OCI-LY3 (cell line): Measurements from ENCODE around the gene GREM1.
A peak's percentile ranks its signal among the peaks of the same experiment; 100 is the strongest.

Experiments
- H2AFZ ChIP-seq: fragments of 200-600, 300-600 bp; shearing (Covaris generic); 2 replicates; pipeline ENCODE4 v1.6.0; 2014; ENCODE audit warnings: antibody characterized with exemption, low read depth, low read length
- H3K27ac ChIP-seq: fragments of 200-600, 300-600 bp; sonication (generic); 2 replicates; pipeline ENCODE4 v1.5.1; 2014; ENCODE audit warnings: mild to moderate bottlenecking, low read length, moderate library complexity, mixed read lengths
- H3K27me3 ChIP-seq: fragments of 200-600, 300-600 bp; sonication (generic); 2 replicates; pipeline ENCODE4 v1.6.1; 2014; ENCODE audit warnings: low read depth, low read length, mixed read lengths
- H3K36me3 ChIP-seq: fragments of 200-600, 300-600 bp; sonication (generic); replicated peaks from 2 replicates; pipeline ENCODE3; 2014; ENCODE audit warnings: low read depth, low read length, mixed read lengths
- H3K4me1 ChIP-seq: fragments of 300-600, 200-600 bp; sonication (generic); 2 replicates; pipeline ENCODE4 v1.6.1; 2014; ENCODE audit warnings: low read length, mixed read lengths
- H3K4me2 ChIP-seq: fragments of 200-600, 300-600 bp; sonication (generic); 2 replicates; pipeline ENCODE4 v1.6.1; 2014; ENCODE audit warnings: low read length, mixed read lengths
- H3K4me3 ChIP-seq: fragments of 300-600, 200-600 bp; sonication (generic); 2 replicates; pipeline ENCODE4 v1.5.1; 2014; ENCODE audit warnings: antibody characterized with exemption, mild to moderate bottlenecking, low read length, moderate library complexity
- H3K79me2 ChIP-seq: fragments of 300-600, 200-600 bp; shearing (Covaris generic); 2 replicates; pipeline ENCODE4 v1.6.1; 2014; ENCODE audit warnings: mild to moderate bottlenecking, low read length, mixed read lengths
- H3K9ac ChIP-seq: fragments of 300-600, 200-600 bp; shearing (Covaris generic); 2 replicates; pipeline ENCODE4 v1.6.0; 2014; ENCODE audit warnings: mild to moderate bottlenecking, low read length, moderate library complexity
- H3K9me3 ChIP-seq: fragments of 200-600, 300-600 bp; shearing (Covaris generic); 2 replicates; pipeline ENCODE4 v1.6.1; 2014; ENCODE audit warnings: low read length, mixed read lengths; ENCODE audit not compliant: insufficient read depth
- H4K20me1 ChIP-seq: fragments of 200-600, 300-600 bp; sonication (generic); 2 replicates; pipeline ENCODE4 v1.6.1; 2016; ENCODE audit warnings: low read length, mixed read lengths; ENCODE audit not compliant: insufficient read depth
- EZH2phosphoT487 ChIP-seq: fragments of 200-600 bp; shearing (Covaris generic); IDR thresholded peaks from 2 replicates; pipeline ENCODE4 v1.6.1; 2018; ENCODE audit warnings: antibody characterized with exemption, mixed run types, low read depth
- TF ChIP-seq, protein P1 (sequence below): fragments of 200-600, 300-600 bp; sonication (generic); IDR thresholded peaks from 2 replicates; pipeline ENCODE4 v1.5.1; 2014; ENCODE audit warnings: antibody characterized with exemption, low read length, low read depth

The GREM1 gene

DNA sequence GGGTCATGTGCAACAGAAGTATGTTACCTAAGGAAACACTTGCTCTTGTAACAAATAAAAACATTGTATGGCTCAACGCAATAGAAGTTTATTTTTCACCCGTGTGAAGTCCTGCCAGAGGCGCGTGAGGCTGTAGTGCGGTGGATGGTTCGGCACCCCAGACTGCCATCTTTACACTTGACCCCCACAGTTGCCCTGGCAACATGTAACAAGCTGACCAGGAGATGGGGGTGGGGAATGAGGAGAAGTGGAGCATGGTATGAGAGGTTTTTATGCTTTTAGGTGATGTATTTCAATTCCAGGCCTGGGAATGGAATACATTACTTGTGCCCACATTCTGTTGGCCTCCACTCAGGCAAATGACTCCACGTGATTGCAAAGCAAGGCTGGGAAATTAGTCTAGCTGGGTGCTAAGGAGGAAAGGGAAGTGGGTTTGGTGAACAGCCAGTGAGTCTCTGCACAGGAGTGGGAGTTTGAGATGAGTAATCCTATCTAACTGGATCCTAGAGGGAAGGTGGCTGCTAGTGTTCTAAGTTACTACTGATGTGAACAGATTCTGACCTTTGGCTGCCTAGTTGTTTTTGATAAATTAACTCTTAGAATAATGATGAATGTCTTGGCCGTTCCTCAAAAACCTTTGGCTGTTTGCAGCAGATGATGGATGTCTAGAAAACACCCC, 33.8 kb upstream of the GREM1 start:
- H4K20me1 ChIP-seq: no peaks in the 10 kb centered on the region
- H3K79me2 ChIP-seq: no peaks in the 10 kb centered on the region
- no peak overlapping the region for H3K4me2 ChIP-seq
- peaks cover 18% of the 10 kb centered on the region for H3K4me1 ChIP-seq
- H3K36me3 ChIP-seq: peaks cover 11% of the 10 kb centered on the region
- no peak overlapping the region for H2AFZ ChIP-seq
- TF ChIP-seq, protein P1, sequence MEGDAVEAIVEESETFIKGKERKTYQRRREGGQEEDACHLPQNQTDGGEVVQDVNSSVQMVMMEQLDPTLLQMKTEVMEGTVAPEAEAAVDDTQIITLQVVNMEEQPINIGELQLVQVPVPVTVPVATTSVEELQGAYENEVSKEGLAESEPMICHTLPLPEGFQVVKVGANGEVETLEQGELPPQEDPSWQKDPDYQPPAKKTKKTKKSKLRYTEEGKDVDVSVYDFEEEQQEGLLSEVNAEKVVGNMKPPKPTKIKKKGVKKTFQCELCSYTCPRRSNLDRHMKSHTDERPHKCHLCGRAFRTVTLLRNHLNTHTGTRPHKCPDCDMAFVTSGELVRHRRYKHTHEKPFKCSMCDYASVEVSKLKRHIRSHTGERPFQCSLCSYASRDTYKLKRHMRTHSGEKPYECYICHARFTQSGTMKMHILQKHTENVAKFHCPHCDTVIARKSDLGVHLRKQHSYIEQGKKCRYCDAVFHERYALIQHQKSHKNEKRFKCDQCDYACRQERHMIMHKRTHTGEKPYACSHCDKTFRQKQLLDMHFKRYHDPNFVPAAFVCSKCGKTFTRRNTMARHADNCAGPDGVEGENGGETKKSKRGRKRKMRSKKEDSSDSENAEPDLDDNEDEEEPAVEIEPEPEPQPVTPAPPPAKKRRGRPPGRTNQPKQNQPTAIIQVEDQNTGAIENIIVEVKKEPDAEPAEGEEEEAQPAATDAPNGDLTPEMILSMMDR: no peak
- TF ChIP-seq EZH2phosphoT487: no peak
- no peaks in the 10 kb centered on the region for H3K9me3 ChIP-seq
- no peak overlapping the region for H3K27ac ChIP-seq
- H3K27me3 ChIP-seq: no peaks in the 10 kb centered on the region
- no peak overlapping the region for H3K9ac ChIP-seq
- H3K4me3 ChIP-seq: no peak overlapping the region

DNA sequence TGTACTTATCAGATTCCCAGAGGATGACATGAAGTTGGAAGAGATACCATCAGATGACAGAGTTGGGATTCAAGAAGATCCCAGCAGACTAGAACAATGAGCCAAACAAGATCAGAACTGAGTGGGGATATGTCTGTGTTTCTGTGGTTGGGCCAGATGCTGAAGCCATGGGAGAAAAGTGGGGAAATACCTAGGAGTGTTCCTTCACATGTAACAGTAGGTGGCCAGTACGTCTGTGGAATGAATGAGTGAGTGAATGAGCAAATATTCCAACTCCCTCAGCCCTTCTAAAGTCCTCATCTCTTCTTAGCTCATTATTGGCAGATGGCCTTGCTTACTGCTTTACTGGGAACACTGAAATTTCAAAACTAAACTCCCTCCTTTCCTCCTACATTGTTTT, 32.2 kb upstream of the GREM1 start:
- H3K79me2 ChIP-seq: no peaks in the 10 kb centered on the region
- no peaks in the 10 kb centered on the region for H4K20me1 ChIP-seq
- H3K4me1 ChIP-seq: peaks cover 18% of the 10 kb centered on the region
- peaks cover 11% of the 10 kb centered on the region for H3K36me3 ChIP-seq
- H3K27me3 ChIP-seq: no peaks in the 10 kb centered on the region
- no peak overlapping the region for H3K9ac ChIP-seq
- H3K4me2 ChIP-seq: peak overlapping the region; percentile 33; the same call in 1 of the 2 replicates
- TF ChIP-seq EZH2phosphoT487: no peak
- TF ChIP-seq, protein P1: no peak
- H3K4me3 ChIP-seq: no peak overlapping the region
- no peak overlapping the region for H3K27ac ChIP-seq
- no peaks in the 10 kb centered on the region for H3K9me3 ChIP-seq
- H2AFZ ChIP-seq: no peak overlapping the region

DNA sequence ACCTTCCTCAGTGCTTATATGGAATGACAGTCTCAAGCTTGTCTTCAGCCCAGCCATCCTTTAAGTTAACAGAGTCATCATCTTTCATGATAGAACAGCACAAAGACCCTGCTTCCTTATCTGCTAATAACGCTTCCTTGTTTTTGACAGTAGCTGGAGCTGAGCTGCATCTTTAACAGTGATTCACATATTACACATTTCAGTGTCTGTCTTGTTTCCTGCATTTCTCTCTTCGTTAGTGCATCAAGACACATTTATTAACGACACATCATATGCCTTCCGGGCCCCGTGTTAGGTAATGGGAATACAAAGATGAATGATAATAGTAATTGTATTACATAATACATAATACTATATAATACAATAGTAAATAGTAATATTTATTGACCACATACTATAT, 30.2 kb upstream of the GREM1 start:
- Histone ChIP-seq H3K27ac (no peak overlapping the region), H4K20me1 (no peaks in the 10 kb centered on the region), H3K4me3 (no peak overlapping the region), H2AFZ (no peak overlapping the region), H3K27me3 (no peaks in the 10 kb centered on the region), H3K36me3 (peaks cover 11% of the 10 kb centered on the region), H3K4me1 (peaks cover 23% of the 10 kb centered on the region), H3K79me2 (no peaks in the 10 kb centered on the region), H3K9me3 (no peaks in the 10 kb centered on the region), H3K9ac (no peak overlapping the region), H3K4me2 (no peak overlapping the region)
- TF ChIP-seq EZH2phosphoT487: no peak
- TF ChIP-seq, protein P1: no peak

DNA sequence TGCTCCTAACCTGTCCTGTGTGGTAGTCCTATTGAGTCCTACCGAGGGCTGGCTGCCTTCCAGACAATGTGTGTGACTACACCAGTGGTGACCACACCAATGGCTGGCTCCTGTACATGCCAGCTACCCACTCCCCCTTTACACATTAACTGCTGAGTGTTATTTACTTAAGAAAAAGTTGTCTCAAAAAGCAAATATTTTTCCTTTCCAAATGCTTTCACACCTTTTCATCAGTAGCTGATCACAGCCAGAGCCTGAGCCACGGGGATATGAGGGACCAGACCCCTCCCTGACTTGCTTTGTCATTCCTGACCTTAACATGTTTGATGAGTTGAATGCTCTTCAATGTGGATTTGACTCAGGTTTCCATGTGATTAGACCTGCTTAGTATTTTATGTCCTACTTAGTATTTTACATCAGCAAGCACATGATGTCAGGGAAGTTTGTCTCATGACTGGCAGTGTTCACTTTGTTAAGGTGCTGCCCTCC, 29.6 kb upstream of the GREM1 start:
- no peak overlapping the region for H3K4me3 ChIP-seq
- H3K27ac ChIP-seq: no peak overlapping the region
- H3K4me2 ChIP-seq: no peak overlapping the region
- H3K4me1 ChIP-seq: peaks cover 23% of the 10 kb centered on the region
- no peaks in the 10 kb centered on the region for H3K9me3 ChIP-seq
- no peak overlapping the region for H3K9ac ChIP-seq
- no peaks in the 10 kb centered on the region for H3K27me3 ChIP-seq
- peaks cover 11% of the 10 kb centered on the region for H3K36me3 ChIP-seq
- H4K20me1 ChIP-seq: no peaks in the 10 kb centered on the region
- no peaks in the 10 kb centered on the region for H3K79me2 ChIP-seq
- no peak overlapping the region for H2AFZ ChIP-seq
- TF ChIP-seq, protein P1: no peak
